WTC11 (cell line): Measurements from ENCODE around the gene CTXN1. TPM values are rescaled to one million over a fixed set of nuclear protein-coding genes. Genes with fewer than 3 reads are reported as not detected.

ENCODE experiments used
- ATAC-seq: fragments of 200-7000 bp; cut with Tn5 transposase; 2 replicates; pipeline ENCODE4 v1.10.0; 2021; ENCODE audit warnings: mild to moderate bottlenecking, moderate library complexity
- CTCF ChIA-PET: fragments of 300-600 bp; sonication (Branson Sonifier 250); formaldehyde crosslinking; loops from one replicate; lab custom pipeline; 2021; ENCODE audit warnings: antibody characterized with exemption; lab: Charles Lee
- POLR2A ChIA-PET: fragments of 350-600 bp; sonication (Branson Sonifier 250); formaldehyde crosslinking; loops from one replicate; lab custom pipeline; 2021; ENCODE audit warnings: antibody characterized with exemption; lab: Charles Lee
- DNase-seq: peaks from one replicate; pipeline ENCODE4 v3.0.0; 2021; ENCODE audit warnings: low spot score
- H3K27ac Mint-ChIP-seq: 2 replicates; pipeline ENCODE4 v1.8.0; 2021; ENCODE audit warnings: mixed read lengths
- H3K27me3 Mint-ChIP-seq: 2 replicates; pipeline ENCODE4 v1.8.0; 2021; ENCODE audit warnings: low read depth, mild to moderate bottlenecking, moderate library complexity, mixed read lengths
- H3K36me3 Mint-ChIP-seq: 2 replicates; pipeline ENCODE4 v1.8.0; 2021; ENCODE audit warnings: mixed read lengths
- H3K4me1 Mint-ChIP-seq: 2 replicates; pipeline ENCODE4 v1.8.0; 2022; ENCODE audit warnings: mixed read lengths
- H3K4me3 Mint-ChIP-seq: 2 replicates; pipeline ENCODE4 v1.8.0; 2021; ENCODE audit warnings: mild to moderate bottlenecking, moderate library complexity, mixed read lengths
- H3K9me3 Mint-ChIP-seq: 2 replicates; pipeline ENCODE4 v1.8.0; 2021; ENCODE audit warnings: mixed read lengths
- ELF4 ChIP-seq: sonication (generic); formaldehyde crosslinking; IDR thresholded peaks from 2 replicates; pipeline ENCODE4 v1.8.1; 2022; ENCODE audit warnings: low read depth, mild to moderate bottlenecking, moderate library complexity, missing genetic modification reagents
- ESRRA ChIP-seq: sonication (generic); formaldehyde crosslinking; IDR thresholded peaks from 2 replicates; pipeline ENCODE4 v1.8.1; 2022; ENCODE audit warnings: mild to moderate bottlenecking, missing genetic modification reagents, borderline replicate concordance
- FOXP1 ChIP-seq: sonication (generic); formaldehyde crosslinking; IDR thresholded peaks from 2 replicates; pipeline ENCODE4 v1.8.0; 2022; ENCODE audit warnings: missing genetic modification reagents, mild to moderate bottlenecking, moderate library complexity, borderline replicate concordance
- FOXP4 ChIP-seq: sonication (generic); formaldehyde crosslinking; IDR thresholded peaks from 2 replicates; pipeline ENCODE4 v1.8.0; 2022; ENCODE audit warnings: mild to moderate bottlenecking, missing genetic modification reagents
- KAT7 ChIP-seq: sonication (generic); formaldehyde crosslinking; IDR thresholded peaks from 2 replicates; pipeline ENCODE4 v1.8.1; 2023; ENCODE audit warnings: missing genetic modification reagents, mild to moderate bottlenecking, borderline replicate concordance
- MXD4 ChIP-seq: fragments of 250-450 bp; sonication (Bioruptor Pico); IDR thresholded peaks from 2 replicates; pipeline ENCODE4 v1.8.0; 2021; ENCODE audit warnings: mild to moderate bottlenecking, moderate library complexity, borderline replicate concordance
- PRDM15 ChIP-seq: sonication (generic); formaldehyde crosslinking; IDR thresholded peaks from 2 replicates; pipeline ENCODE4 v1.8.0; 2022; ENCODE audit warnings: missing genetic modification reagents
- TCF7 ChIP-seq: sonication (generic); formaldehyde crosslinking; IDR thresholded peaks from 2 replicates; pipeline ENCODE4 v1.8.0; 2022; ENCODE audit warnings: mild to moderate bottlenecking, low read depth, missing genetic modification reagents, moderate library complexity
- ZNF317 ChIP-seq: sonication (generic); formaldehyde crosslinking; IDR thresholded peaks from 2 replicates; pipeline ENCODE4 v1.8.1; 2023; ENCODE audit warnings: low read depth, mild to moderate bottlenecking, moderate library complexity, missing genetic modification reagents, borderline replicate concordance
- total RNA-seq: library from RNA; stranded (reverse); gene quantifications from 3 replicates; pipeline ENCODE4 v1.2.3, GENCODE V29; 2021
- TF ChIP-seq, protein P1 (sequence below): sonication (generic); formaldehyde crosslinking; IDR thresholded peaks from 2 replicates; pipeline ENCODE4 v1.8.1; 2023; ENCODE audit warnings: mild to moderate bottlenecking, missing genetic modification reagents, moderate library complexity
- TF ChIP-seq, protein P2 (sequence below): sonication (generic); formaldehyde crosslinking; IDR thresholded peaks from 2 replicates; pipeline ENCODE4 v1.8.1; 2022; ENCODE audit warnings: low read depth, missing genetic modification reagents, borderline replicate concordance
- TF ChIP-seq, protein P3 (sequence below): sonication (generic); formaldehyde crosslinking; IDR thresholded peaks from 2 replicates; pipeline ENCODE4 v1.8.1; 2023; ENCODE audit warnings: mild to moderate bottlenecking, moderate library complexity, missing genetic modification reagents

The CTXN1 gene
- total RNA-seq, 1 experiment from 2014 or later = 48.2 TPM

- TF ChIP-seq ZNF317 (no peak), ELF4 (CRISPR knock-in tag) (no peak)
- TF ChIP-seq, protein P1, sequence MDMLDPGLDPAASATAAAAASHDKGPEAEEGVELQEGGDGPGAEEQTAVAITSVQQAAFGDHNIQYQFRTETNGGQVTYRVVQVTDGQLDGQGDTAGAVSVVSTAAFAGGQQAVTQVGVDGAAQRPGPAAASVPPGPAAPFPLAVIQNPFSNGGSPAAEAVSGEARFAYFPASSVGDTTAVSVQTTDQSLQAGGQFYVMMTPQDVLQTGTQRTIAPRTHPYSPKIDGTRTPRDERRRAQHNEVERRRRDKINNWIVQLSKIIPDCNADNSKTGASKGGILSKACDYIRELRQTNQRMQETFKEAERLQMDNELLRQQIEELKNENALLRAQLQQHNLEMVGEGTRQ (CRISPR knock-in tag) = no peak
- TF ChIP-seq, all 79 proteins: peak for 0
Measured at GRCh38 chr19:7922836-7923195, 3.1 kb downstream of the CTXN1 start (continued).

GRCh38 chr19:7921967-7922835 lies 3.7 kb downstream of the CTXN1 start:
- CTCF ChIA-PET = interaction anchor here (0.7 to 7.2 kb wide), 11 partner anchors 8 to 80 kb away, joined by 3 to 92 read pairs (median 14); partner anchors contain the start of genes LRRC8E, MAP2K7 and TIMM44
- Mint-ChIP-seq H3K27ac (no peak overlapping the region), H3K9me3 (no peaks in the 10 kb centered on the region), H3K27me3 (peaks cover 28% of the 10 kb centered on the region), H3K4me1 (peaks cover 9% of the 10 kb centered on the region), H3K4me3 (no peak overlapping the region)
- ATAC-seq = no peak
- TF ChIP-seq, protein P2, sequence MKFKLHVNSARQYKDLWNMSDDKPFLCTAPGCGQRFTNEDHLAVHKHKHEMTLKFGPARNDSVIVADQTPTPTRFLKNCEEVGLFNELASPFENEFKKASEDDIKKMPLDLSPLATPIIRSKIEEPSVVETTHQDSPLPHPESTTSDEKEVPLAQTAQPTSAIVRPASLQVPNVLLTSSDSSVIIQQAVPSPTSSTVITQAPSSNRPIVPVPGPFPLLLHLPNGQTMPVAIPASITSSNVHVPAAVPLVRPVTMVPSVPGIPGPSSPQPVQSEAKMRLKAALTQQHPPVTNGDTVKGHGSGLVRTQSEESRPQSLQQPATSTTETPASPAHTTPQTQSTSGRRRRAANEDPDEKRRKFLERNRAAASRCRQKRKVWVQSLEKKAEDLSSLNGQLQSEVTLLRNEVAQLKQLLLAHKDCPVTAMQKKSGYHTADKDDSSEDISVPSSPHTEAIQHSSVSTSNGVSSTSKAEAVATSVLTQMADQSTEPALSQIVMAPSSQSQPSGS (CRISPR knock-in tag) = no peak
- TF ChIP-seq FOXP1 (0 out of 2 replicates have a peak, but pooled peaks have one; percentile 16), MXD4 (CRISPR knock-in tag) (no peak)
- TF ChIP-seq, all 79 proteins: peak for 1
- no peak for DNase-seq
- POLR2A ChIA-PET = interaction anchor here (0.6 to 1.3 kb wide), 4 partner anchors 47 to 339 kb away, joined by 3 to 4 read pairs (median 4); no protein-coding TSS in a partner anchor
- no peaks in the 10 kb centered on the region for H3K36me3 Mint-ChIP-seq

GRCh38 chr19:7921302-7921966 lies 4.5 kb downstream of the CTXN1 start:
- Mint-ChIP-seq H3K4me3 (peak overlapping the region; percentile 72), H3K27ac (0 out of 2 replicates have a peak overlapping the region, but pooled peaks have one; percentile 71), H3K4me1 (peaks cover 7% of the 10 kb centered on the region), H3K27me3 (peaks cover 35% of the 10 kb centered on the region), H3K36me3 (no peaks in the 10 kb centered on the region), H3K9me3 (no peaks in the 10 kb centered on the region)
- DNase-seq (no peak), ATAC-seq (no peak)
- ChIA-PET CTCF (interaction anchor here (0.9 to 7.2 kb wide), 16 partner anchors 8 to 240 kb away, joined by 4 to 92 read pairs (median 16); partner anchors contain the start of genes LRRC8E, MAP2K7, TIMM44 and TRAPPC5), POLR2A (interaction anchor here (0.6 to 2.0 kb wide), 7 partner anchors 22 to 340 kb away, joined by 3 to 6 read pairs (median 4); partner anchors contain the start of genes CERS4 and TIMM44)
- TF ChIP-seq TCF7 (CRISPR knock-in tag) (no peak), ESRRA (CRISPR knock-in tag) (no peak), KAT7 (CRISPR knock-in tag) (no peak), FOXP4 (CRISPR knock-in tag) (no peak), PRDM15 (peak; percentile 45)
- TF ChIP-seq, protein P3, sequence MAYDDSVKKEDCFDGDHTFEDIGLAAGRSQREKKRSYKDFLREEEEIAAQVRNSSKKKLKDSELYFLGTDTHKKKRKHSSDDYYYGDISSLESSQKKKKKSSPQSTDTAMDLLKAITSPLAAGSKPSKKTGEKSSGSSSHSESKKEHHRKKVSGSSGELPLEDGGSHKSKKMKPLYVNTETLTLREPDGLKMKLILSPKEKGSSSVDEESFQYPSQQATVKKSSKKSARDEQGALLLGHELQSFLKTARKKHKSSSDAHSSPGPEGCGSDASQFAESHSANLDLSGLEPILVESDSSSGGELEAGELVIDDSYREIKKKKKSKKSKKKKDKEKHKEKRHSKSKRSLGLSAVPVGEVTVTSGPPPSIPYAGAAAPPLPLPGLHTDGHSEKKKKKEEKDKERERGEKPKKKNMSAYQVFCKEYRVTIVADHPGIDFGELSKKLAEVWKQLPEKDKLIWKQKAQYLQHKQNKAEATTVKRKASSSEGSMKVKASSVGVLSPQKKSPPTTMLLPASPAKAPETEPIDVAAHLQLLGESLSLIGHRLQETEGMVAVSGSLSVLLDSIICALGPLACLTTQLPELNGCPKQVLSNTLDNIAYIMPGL (CRISPR knock-in tag) = no peak
- TF ChIP-seq, all 79 proteins: peak for 1
